Motor neuron (in vitro differentiated cells): ENCODE measurements around the gene HK3. TPM values are rescaled to one million over a fixed set of nuclear protein-coding genes. Genes with fewer than 3 reads are reported as not detected.

Experiments used
- ATAC-seq, 8 experiments: fragments of 200-7000 bp; cut with Tn5 transposase; replicated peaks in 6 of 8; 2 replicates each; pipeline ENCODE4 v1.8.0; 2021; ENCODE audit warnings: mild to moderate bottlenecking in 8 of 8, moderate library complexity in 8 of 8
- H3K27ac ChIP-seq, 2 donors: fragments of 250-450 bp; sonication (Bioruptor Pico); 2 replicates each; pipeline ENCODE4 v1.9.0; 2021; ENCODE audit warnings: antibody characterized with exemption in 2 of 2, mild to moderate bottlenecking in 2 of 2, moderate library complexity in 1 of 2
- H3K4me1 ChIP-seq, 2 donors: fragments of 250-450 bp; sonication (Bioruptor Pico); replicated peaks in 1 of 2; 2 replicates each; pipeline ENCODE4 v1.6.1; 2021; ENCODE audit warnings: antibody characterized with exemption in 2 of 2, mild to moderate bottlenecking in 2 of 2, moderate library complexity in 1 of 2
- H3K4me3 ChIP-seq, 5 donors: fragments of 250-450 bp; sonication (Bioruptor Pico); 2 replicates each; pipeline ENCODE4 v1.9.0; 2021; ENCODE audit warnings: antibody characterized with exemption in 5 of 5, mild to moderate bottlenecking in 5 of 5, moderate library complexity in 4 of 5
- WGBS, 10 experiments: fragments of 450-650 bp; shearing (Covaris generic); methylation state at CpG; one replicate each; pipeline ENCODE4 v1.0.0; 2022; 5-methylcytosine and 5-hydroxymethylcytosine counted together
- in situ Hi-C, 9 experiments: fragments of 400-800 bp; cut with MboI; loops; one replicate each; pipeline ENCODE4 v1.15.0; 2021; ENCODE audit warnings: low sequenced_read_pairs in 9 of 9, low pct_unique_long_range_greater_than_20kb in 2 of 9; ENCODE audit not compliant: unreplicated experiment in 9 of 9
- total RNA-seq, 8 experiments: library from RNA; unstranded; fragments of 300-600 nt; gene quantifications; 2 replicates each; pipeline versions ENCODE4 v1.2.3 to v1.2.4, GENCODE V29; 2022

HK3 gene
- total RNA-seq, 8 experiments from 2014 or later = 0.46 to 1.1 TPM; not detected in 6

GRCh38 chr5:176888016-176888864 lies 10.9 kb downstream of the HK3 start:
- 0 to 100% (median 80%) methylated on average over 1 to 18 of the region's 27 CpGs; no CpG with 5 or more reads in 1 of the 10 experiments for WGBS, 10 experiments
- ATAC-seq = no peak
- in situ Hi-C loops = no loop called here
- no peak overlapping the region for H3K4me3 ChIP-seq
- H3K4me1 ChIP-seq = peaks cover 14 to 15% of the 10 kb centered on the region in 2 donors
- H3K27ac ChIP-seq = no peak overlapping the region

- no peak for ATAC-seq
- Histone ChIP-seq H3K4me1 (peaks cover 19 to 20% of the 10 kb centered on the region in 2 donors), H3K27ac (no peak overlapping the region), H3K4me3 (no peak overlapping the region)
- in situ Hi-C loops = no loop called here
- WGBS, 10 experiments = 53 to 100% (median 89%) methylated on average over 1 to 13 of the region's 28 CpGs; no CpG with 5 or more reads in 5 of the 10 experiments
Observed at GRCh38 chr5:176887252-176887849, 11.8 kb downstream of the HK3 start.

- ATAC-seq = no peak
- in situ Hi-C loops = no loop called here
- no peak overlapping the region for H3K4me3 ChIP-seq
- H3K27ac ChIP-seq = no peak overlapping the region
- 64 to 100% (median 82%) methylated on average over 4 to 8 of the region's 13 CpGs; no CpG with 5 or more reads in 6 of the 10 experiments for WGBS, 10 experiments
- H3K4me1 ChIP-seq = peaks cover 21 to 23% of the 10 kb centered on the region in 2 donors
Observed at GRCh38 chr5:176886336-176887251, 12.6 kb downstream of the HK3 start.

- in situ Hi-C loops = no loop called here
- WGBS, 10 experiments = 20 to 67% (median 45%) methylated on average over 1 to 4 of the region's 4 CpGs; no CpG with 5 or more reads in 3 of the 10 experiments
- Histone ChIP-seq H3K27ac (no peak overlapping the region), H3K4me3 (no peak overlapping the region), H3K4me1 (peaks cover 21 to 23% of the 10 kb centered on the region in 2 donors)
- ATAC-seq = no peak
Observed at GRCh38 chr5:176884571-176884890, 14.6 kb downstream of the HK3 start.

- Histone ChIP-seq H3K4me3 (no peak overlapping the region), H3K4me1 (peaks cover 21 to 23% of the 10 kb centered on the region in 2 donors), H3K27ac (peak overlapping the region in 1 of 2 donors; percentile 40)
- 10 to 100% (median 67%) methylated on average over 1 to 7 of the region's 17 CpGs; no CpG with 5 or more reads in 2 of the 10 experiments for WGBS, 10 experiments
- ATAC-seq = peak in 5 of 8 experiments; percentile 47 to 71 (median 64)
- in situ Hi-C loops = no loop called here
Observed at GRCh38 chr5:176883700-176884570, 15.2 kb downstream of the HK3 start.

- Histone ChIP-seq H3K4me3 (no peak overlapping the region), H3K27ac (no peak overlapping the region), H3K4me1 (peaks cover 21 to 27% of the 10 kb centered on the region in 2 donors)
- peak in 2 of 8 experiments; percentile 76 to 77 for ATAC-seq
- WGBS, 10 experiments = 32 to 68% (median 49%) methylated on average over 1 to 6 of the region's 6 CpGs; no CpG with 5 or more reads in 6 of the 10 experiments
- in situ Hi-C loops = no loop called here
Observed at GRCh38 chr5:176882567-176882903, 16.6 kb downstream of the HK3 start.

GRCh38 chr5:176881816-176882566 lies 17.2 kb downstream of the HK3 start:
- H3K27ac ChIP-seq = no peak overlapping the region
- no peak overlapping the region for H3K4me3 ChIP-seq
- in situ Hi-C loops = no loop called here
- 0 to 88% (median 72%) methylated on average over 1 to 13 of the region's 25 CpGs; no CpG with 5 or more reads in 4 of the 10 experiments for WGBS, 10 experiments
- no peak for ATAC-seq
- peaks cover 21 to 27% of the 10 kb centered on the region in 2 donors for H3K4me1 ChIP-seq

- no peak overlapping the region for H3K4me3 ChIP-seq
- H3K27ac ChIP-seq = no peak overlapping the region
- ATAC-seq = no peak
- 80 to 100% (median 98%) methylated on average over 1 to 5 of the region's 28 CpGs; no CpG with 5 or more reads in 6 of the 10 experiments for WGBS, 10 experiments
- in situ Hi-C loops = no loop called here
- H3K4me1 ChIP-seq = peaks cover 24 to 27% of the 10 kb centered on the region in 2 donors
Observed at GRCh38 chr5:176881021-176881749, 18.0 kb downstream of the HK3 start.

- WGBS, 10 experiments = 90% methylated on average over 4 of the region's 26 CpGs; no CpG with 5 or more reads in 9 of the 10 experiments
- ATAC-seq = peak in 1 of 8 experiments; percentile 9
Observed at GRCh38 chr5:176880366-176881020, 18.7 kb downstream of the HK3 start.

GRCh38 chr5:176879663-176880361 lies 19.3 kb downstream of the HK3 start:
- WGBS, 10 experiments = 36 to 100% (median 80%) methylated on average over 1 to 9 of the region's 23 CpGs; no CpG with 5 or more reads in 7 of the 10 experiments
- no peak overlapping the region for H3K27ac ChIP-seq
- H3K4me3 ChIP-seq = no peak overlapping the region
- in situ Hi-C loops = no loop called here
- peaks cover 36 to 39% of the 10 kb centered on the region in 2 donors for H3K4me1 ChIP-seq
- ATAC-seq = peak in 5 of 8 experiments; percentile 21 to 68 (median 38)

More at GRCh38 chr5:176880366-176881020, 18.7 kb downstream of the HK3 start:
- no peak overlapping the region for H3K27ac ChIP-seq
- H3K4me1 ChIP-seq = peaks cover 31 to 34% of the 10 kb centered on the region in 2 donors
- H3K4me3 ChIP-seq = no peak overlapping the region
- in situ Hi-C loops = no loop called here
